GM11168 (cell line): ENCODE measurements around the gene UTS2R.

Experiments used
- in situ Hi-C: fragments of 300-500 bp; cut with MboI; formaldehyde crosslinking; loops from one replicate; pipeline ENCODE4 v1.12.0; 2022; ENCODE audit warnings: low sequenced_read_pairs; ENCODE audit not compliant: unreplicated experiment

The UTS2R gene

DNA sequence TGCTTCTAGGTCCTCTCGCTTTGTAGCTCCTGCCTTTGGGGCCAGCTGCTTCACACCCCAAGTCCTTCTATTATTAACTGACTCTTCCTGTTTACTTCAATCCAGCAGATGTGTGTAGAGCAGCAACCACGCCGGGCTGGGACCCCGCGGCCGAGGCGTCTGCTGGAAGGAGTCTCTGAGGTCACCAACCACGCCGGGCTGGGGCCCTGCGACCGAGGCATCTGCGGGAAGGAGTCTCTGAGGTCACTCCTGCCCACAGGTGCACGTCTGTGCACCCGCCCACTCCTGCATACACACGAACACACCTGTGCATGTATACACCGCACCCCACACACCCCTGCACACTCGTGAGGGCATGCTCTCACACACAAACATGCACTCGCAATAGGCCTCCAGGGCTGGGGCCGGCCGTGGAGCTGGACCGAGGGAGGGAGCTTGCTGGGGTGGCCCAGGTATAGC lies 20.3 kb upstream of the UTS2R start:
- in situ Hi-C loops: no loop called here

DNA sequence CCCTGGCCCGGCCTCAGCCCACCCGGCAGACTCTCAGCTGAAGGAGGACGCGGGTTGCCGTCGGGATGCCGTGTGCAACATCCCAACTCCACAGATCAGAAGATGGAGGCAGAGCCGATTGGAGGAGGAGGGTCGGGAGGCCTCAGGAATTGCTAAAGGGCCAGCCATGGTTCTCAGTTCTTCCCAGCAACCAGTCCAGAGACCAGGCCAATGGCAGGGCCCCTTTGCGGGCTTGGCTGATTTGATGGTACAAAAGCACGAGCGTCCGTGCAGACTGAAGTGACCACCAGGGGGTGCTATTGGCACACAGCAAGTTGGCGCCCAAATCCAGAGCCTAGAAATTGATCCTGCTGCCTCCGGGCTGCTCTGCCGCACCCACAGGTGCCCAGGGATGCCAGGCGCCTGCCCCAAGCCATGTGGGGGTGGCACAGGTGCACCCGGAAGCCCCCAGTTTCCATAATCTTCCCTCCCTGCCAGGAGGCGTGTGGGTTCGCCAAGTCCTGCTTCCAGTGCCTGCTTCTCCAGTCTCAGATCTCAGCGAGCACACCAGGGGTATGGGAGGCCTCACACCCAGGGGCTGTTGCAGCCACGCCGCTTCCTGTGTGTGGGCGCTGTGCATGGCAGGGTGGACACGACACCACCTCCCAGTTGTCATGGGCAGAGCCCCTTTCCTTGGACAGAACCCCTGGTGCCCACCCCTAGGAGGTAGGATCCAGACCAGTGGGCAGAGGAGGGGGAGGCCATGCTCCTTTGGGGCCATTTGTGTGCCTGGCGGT lies 19.7 kb upstream of the UTS2R start:
- in situ Hi-C loops: no loop called here

DNA sequence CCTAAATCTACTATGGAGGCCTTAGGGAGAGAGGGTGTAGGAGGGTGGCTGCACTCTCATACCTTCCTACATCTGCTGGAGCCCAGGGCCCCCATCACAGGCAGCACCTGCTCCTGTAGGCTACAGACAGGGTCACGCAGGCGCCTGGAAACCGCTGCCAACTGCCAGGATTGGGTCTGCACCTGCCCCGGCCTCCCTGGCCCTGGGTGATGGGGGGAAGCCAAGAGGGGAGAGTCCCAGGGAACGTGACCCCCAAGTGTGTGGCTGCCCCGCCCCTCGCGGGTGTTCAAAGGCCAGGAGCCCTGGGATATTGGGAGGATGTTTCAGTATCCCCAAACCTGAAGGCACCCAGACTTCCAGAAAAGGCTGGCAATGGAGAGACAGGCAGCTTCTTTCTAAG lies 18.1 kb upstream of the UTS2R start:
- in situ Hi-C loops: no loop called here

- in situ Hi-C loops: loop anchor here (5.0 kb wide), 1 partner anchor 62 kb away; the partner anchor contains the start of genes HEXD and OGFOD3
Observed at GRCh38 chr17:82354804-82355308, 16.7 kb upstream of the UTS2R start.

DNA sequence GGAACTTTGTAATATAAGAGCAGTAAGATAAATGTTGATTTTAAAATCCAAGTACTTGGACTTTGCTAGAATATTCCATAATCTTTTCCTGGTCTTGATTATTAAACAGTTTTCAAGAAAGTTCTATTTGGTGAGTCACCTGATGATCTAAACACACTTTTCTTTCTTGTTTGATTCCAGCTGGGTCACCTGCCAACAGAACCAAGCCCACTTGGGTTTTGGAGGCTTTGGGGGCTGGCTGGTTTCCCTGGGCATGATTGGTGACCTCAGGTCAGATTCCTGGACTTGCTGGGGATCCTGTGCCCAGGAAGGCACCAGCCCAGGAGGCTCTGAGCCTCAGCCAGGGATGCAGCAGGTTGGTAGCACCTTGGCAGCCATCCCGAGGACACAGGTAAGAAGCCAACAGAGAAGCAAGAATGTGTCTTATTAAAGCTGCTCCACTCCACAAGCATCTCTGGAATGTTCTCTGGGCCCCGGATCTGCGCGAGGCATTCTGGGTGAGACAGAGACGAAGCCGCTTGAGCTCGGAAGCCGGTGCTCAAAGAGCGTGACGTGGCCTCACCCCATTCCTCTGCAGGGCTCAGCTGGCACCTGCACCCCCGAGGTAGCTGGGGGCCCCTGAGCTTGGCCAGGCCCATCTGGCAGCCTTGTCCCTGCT lies 15.7 kb upstream of the UTS2R start:
- in situ Hi-C loops: loop anchor here (5.0 kb wide), 1 partner anchor 61 kb away; the partner anchor contains the start of genes HEXD and OGFOD3

- in situ Hi-C loops: loop anchor here (5.0 kb wide), 1 partner anchor 60 kb away; the partner anchor contains the start of genes HEXD and OGFOD3
Observed at GRCh38 chr17:82356845-82357355, 14.7 kb upstream of the UTS2R start.

GRCh38 chr17:82357394-82357793 lies 14.2 kb upstream of the UTS2R start:
- in situ Hi-C loops: loop anchor here (5.0 kb wide), 1 partner anchor 60 kb away; the partner anchor contains the start of genes HEXD and OGFOD3

DNA sequence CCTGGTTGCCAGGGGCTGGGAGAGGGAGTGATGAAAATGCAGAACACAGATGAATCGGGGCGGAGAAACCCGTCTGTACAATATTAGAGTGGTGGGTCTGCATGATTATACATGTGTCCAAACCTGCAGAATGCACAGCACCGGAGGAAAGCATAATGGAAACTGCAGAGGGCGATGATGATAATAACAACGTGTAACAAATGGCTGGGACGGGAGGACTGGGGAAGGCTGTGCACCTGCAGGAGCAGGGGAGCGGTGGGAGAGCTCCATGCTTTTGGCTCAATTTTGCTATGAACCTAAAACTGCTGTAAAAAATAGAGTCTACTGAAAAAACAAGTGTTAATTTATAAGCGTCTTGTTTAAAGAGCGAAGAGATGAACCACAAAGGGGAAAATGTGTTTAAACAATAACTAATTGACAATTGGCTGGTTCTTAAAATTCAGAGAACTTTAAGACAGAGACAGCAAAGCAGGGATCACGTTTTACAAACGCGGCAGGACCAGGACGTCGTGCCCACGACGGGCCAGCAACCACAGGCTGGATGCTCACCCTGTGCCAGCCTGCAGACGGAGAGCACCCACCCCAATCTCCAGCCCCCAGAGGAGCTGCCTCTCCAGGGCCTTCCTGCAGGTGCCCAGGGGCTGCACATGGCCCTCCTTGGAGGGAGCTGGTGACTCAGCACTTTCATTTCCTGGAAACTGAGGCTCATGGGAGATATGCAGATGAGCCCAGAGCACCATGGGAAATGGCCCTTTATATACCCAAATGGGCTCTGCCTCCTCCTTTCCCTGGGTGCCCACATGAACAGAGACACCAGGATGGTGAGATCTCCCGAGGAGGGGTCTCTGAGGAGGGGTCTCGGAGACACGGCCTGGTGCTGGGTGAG lies 12.9 kb upstream of the UTS2R start, which contains the start of gene TEX19:
TSS of gene TEX19 (plus strand) at position 783 of the 886 bp plus-strand sequence. CDS start 2,904 bp downstream, outside the sequence.
- in situ Hi-C loops: loop anchor here (5.0 kb wide), 1 partner anchor 59 kb away; the partner anchor contains the start of genes HEXD and OGFOD3

GRCh38 chr17:82359451-82360074 lies 12.0 kb upstream of the UTS2R start:
- in situ Hi-C loops: loop anchor here (5.0 kb wide), 1 partner anchor 58 kb away; the partner anchor contains the start of genes HEXD and OGFOD3

DNA sequence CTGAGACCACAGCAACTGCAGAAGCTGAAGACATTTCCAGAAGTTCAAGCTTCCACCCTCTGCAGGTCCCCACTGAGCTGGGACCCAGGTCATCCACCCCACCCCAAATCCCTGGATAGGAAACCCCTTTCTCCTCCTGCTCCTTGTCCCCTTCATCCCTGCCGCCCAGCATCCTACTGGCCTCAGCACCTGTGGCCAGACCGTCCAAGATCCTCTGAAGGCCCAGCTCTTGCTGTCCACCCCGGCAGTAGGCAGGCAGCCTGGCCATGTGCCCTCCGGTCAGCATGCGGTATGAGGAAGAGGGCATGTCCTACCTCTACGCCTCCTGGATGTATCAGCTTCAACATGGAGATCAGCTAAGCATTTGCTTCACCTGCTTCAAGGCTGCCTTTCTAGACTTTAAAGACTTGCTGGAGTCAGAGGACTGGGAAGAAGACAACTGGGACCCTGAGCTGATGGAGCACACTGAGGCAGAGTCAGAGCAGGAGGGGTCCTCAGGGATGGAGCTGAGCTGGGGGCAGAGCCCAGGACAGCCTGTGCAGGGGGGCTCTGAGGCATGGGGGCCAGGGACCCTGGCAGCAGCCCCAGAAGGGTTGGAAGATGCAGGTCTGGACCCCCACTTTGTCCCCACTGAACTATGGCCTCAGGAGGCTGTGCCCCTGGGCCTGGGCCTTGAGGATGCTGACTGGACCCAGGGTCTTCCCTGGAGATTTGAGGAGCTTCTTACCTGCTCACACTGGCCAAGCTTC lies 9.5 kb upstream of the UTS2R start:
- in situ Hi-C loops: no loop called here

DNA sequence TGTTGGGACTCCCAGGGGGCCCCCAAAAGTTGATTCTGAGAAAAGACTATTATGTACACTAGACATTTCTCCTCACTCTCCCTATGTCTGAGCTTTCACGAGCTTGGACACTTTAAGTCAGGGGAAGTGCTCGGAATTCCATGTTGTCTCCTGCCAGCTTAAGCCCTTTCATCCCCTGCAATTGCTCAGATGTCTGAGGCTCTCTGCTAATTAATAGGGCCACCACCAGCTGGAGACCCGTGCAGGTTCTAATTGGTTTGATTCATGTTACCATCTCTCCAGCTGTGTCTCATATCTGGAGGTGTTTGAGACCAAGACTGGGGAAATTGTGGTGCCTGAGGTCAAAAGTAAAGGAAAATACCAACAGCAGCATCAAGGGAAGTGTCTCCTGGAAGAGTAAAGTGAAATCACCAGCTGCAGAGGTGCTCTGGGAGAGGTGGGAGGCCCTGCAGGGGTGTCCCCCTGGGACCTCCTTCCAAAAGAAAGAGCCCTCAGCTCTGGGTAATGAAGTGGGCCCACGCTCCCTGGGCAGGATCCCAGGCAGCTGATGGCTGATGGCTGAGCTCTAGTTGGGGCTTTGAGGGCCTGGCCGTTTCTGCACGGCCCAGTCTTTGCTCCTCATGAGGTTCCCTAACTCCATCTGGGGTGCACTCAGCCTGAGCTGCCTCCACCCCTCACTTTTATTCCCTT lies 5.8 kb upstream of the UTS2R start:
- in situ Hi-C loops: no loop called here

DNA sequence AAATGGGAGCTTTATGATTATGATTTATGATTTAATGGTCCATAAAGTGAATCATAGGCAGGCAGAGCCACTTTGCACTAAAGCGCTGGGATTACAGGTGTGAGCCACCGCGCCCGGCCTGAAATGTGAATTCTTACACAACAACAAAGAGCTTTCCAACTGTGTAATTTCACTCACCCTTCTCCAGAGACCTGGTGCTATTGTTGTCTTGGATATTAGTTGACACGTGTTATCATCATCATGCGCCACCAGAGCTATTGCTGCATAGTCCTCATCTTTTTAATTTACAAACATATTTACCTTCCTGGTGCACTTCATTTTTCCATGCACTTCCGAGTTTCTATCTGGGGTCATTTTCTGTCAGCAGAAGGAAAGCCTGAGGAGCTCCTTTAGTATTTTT lies 4.8 kb upstream of the UTS2R start:
- in situ Hi-C loops: no loop called here

DNA sequence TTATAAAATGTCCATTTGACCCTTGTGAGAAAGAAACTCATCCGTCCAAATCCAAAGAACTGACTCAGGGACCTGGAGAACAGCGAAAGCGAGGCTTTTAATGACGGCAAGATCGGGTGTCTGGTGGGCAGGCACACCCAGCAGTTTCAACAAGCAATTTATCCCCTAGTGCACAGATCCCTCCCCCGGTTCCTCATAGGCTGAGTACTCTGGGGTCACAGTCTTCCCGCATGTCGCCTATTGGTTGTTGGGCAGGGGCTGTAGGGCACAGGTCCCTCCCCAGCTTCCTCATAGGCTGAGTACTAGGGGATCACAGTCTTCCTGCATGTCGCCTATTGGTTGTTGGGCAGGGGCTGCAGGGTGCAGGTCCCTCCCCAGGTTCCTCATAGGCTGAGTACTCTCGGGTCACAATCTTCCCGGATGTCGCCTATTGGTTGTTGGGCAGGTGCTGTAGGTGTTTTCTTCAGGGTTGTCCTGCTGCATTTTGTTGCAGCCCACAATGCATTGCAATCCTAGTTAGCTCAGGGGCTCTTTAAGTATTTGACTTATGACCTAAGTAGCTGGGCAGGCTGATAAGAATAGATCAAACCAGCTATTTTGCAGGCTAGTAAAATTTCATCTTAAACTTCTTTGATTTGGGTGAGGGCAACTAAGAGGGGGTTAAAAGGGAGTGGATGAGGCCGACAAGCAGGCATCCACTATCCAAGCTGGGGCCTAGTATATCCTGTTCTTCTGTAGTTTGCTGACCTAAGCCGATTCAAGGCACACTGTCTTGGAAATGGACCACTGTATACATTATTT lies 3.6 kb upstream of the UTS2R start:
- in situ Hi-C loops: no loop called here

DNA sequence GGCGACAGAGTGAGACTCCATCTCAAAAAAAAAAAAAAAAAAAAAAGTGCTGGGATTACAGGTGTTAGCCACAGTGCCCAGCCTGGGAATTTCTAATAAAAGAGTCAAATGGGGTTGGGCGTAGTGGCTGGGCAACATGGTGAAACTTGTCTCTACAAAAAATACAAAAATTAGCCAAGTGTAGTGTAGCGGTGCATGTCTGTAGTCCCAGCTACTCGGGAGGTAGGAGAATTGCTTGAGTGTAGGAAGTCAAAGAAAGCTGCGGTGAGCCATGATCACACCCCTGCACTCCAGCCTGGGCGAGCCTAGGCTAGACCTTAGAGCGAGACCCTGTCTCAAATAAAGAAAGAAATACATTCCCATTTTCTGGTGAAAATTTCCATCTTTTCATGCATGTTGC lies 2.4 kb upstream of the UTS2R start:
- in situ Hi-C loops: no loop called here

DNA sequence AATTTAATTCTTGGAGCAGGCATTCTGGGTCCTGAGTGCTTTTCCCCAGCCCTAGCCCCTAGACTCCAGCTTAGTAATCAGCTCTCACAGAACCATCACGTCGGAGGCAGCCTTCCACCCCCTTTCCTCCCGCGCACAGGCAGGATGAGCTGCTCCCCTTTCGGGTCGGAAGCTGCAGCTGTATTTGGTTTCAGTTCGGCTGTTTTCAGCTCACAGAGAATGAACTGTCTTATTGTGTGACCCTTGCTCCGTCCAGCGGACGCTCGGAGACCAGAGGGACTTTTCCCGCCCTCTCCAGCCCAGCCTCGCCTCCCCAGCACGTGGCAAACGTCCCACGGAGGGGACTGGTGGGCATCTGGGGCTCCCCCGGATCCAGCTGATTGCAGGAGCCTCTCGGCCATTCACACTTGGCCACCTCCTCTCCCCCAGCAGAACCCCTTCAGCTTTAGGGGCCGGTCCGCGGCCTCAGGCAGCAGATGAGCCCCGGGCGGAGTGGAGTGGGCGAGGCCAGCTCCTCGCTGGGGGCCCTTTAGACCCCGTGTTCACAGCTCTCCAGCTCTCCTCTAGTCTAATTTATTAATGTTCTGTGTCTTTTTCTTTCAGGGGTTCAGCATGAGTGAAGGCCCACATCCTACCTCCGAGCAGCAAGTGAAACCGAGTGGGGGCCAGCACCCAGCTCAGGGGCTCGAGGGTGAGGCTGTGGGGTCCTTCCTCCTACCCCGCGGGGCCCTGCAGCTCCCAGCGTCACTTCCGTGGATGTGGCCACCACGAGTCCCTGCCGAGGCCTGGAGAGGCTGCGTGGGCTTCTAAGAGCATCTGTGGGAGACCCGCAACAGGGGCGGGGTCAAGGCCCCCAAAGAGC lies 863 bp upstream of the UTS2R start:
- in situ Hi-C loops: no loop called here
